HG02885 (cell line): ENCODE results near the gene KIF2B.
"Not testable (repeated sequence)": the region's sequence is repeated elsewhere in the genome, so short reads cannot be mapped to it uniquely, and the experiment has no call there.

Source experiments
- ATAC-seq: cut with Tn5 transposase; IDR thresholded peaks from one replicate; pipeline ENCODE4 v1.9.1; 2021; ENCODE audit warnings: mild to moderate bottlenecking; ENCODE audit not compliant: unreplicated experiment, poor library complexity

KIF2B gene

GRCh38 chr17:53822764-53823163, at the start of gene KIF2B:
Gene KIF2B, plus strand, starts transcription at chr17:53822927. Its CDS starts 107 bp downstream, at chr17:53823034.
- no peak for ATAC-seq

GRCh38 chr17:53780320-53780719, 42.4 kb upstream of the KIF2B start:
- ATAC-seq, result no peak

GRCh38 chr17:53791551-53791950, 31.2 kb upstream of the KIF2B start:
- no peak for ATAC-seq

GRCh38 chr17:53792451-53792850, 30.3 kb upstream of the KIF2B start:
- no peak for ATAC-seq

GRCh38 chr17:53792997-53793396, 29.7 kb upstream of the KIF2B start:
- no peak for ATAC-seq

- no peak for ATAC-seq
Observed at GRCh38 chr17:53794875-53795274, 27.9 kb upstream of the KIF2B start.

- no peak for ATAC-seq
Observed at GRCh38 chr17:53796642-53797041, 26.1 kb upstream of the KIF2B start.

GRCh38 chr17:53797501-53797900, 25.2 kb upstream of the KIF2B start:
- ATAC-seq, result no peak

- no peak for ATAC-seq
Observed at GRCh38 chr17:53804437-53804836, 18.3 kb upstream of the KIF2B start.

GRCh38 chr17:53806473-53806872, 16.3 kb upstream of the KIF2B start:
- ATAC-seq, result no peak

- no peak for ATAC-seq
Observed at GRCh38 chr17:53807286-53807685, 15.4 kb upstream of the KIF2B start.

- ATAC-seq, result no peak
Observed at GRCh38 chr17:53818271-53818670, 4.5 kb upstream of the KIF2B start.

- no peak for ATAC-seq
Observed at GRCh38 chr17:53818929-53819328, 3.8 kb upstream of the KIF2B start.

- ATAC-seq, result no peak
Observed at GRCh38 chr17:53819956-53820355, 2.8 kb upstream of the KIF2B start.

- no peak for ATAC-seq
Observed at GRCh38 chr17:53823341-53824050, 769 bp downstream of the KIF2B start.

- not testable (repeated sequence) for ATAC-seq
Observed at GRCh38 chr17:53834771-53835170, 12.0 kb downstream of the KIF2B start.

GRCh38 chr17:53837131-53837530, 14.4 kb downstream of the KIF2B start:
- no peak for ATAC-seq

GRCh38 chr17:53844491-53845107, 21.9 kb downstream of the KIF2B start:
- ATAC-seq, result no peak

- not testable (repeated sequence) for ATAC-seq
Observed at GRCh38 chr17:53871128-53871527, 48.4 kb downstream of the KIF2B start.
